Spleen (tissue), 7 donors: ENCODE data around the gene ICAM1.

Source experiments
- POLR2A ChIP-seq, 3 donors: fragments of 450-650 bp; IDR thresholded peaks; one replicate each; pipeline ENCODE4 v1.5.1; 2017; ENCODE audit warnings: antibody characterized with exemption in 3 of 3, mild to moderate bottlenecking in 1 of 3
- POLR2AphosphoS5 ChIP-seq, 3 donors: sonication (generic); formaldehyde crosslinking; IDR thresholded peaks; one replicate each; pipeline ENCODE4 v1.5.1; 2017; ENCODE audit warnings: antibody characterized with exemption in 3 of 3
- TF ChIP-seq, protein P1 (sequence below), 11 experiments: fragments of 200-600 bp in 7 of 11; fragments of 450-650 bp in 4 of 11; sonication (generic) in 4 of 11; IDR thresholded peaks in 8 of 11; conservative IDR thresholded peaks in 3 of 11; 1 replicate in 7 of 11; 2 replicates in 4 of 11; pipeline versions ENCODE4 v1.4.0 to v1.8.0; 2016 to 2021; ENCODE audit warnings: antibody characterized with exemption in 11 of 11, inconsistent platforms in 4 of 11, mild to moderate bottlenecking in 1 of 11
- donor health status: DM: no; HTN: no; CAD: no; lungs with moderate emphysema.
- donor health status: DM: no; HTN: no; CAD: no.
- donor health status: DM: no; HTN: no; CAD: no.

DNA sequence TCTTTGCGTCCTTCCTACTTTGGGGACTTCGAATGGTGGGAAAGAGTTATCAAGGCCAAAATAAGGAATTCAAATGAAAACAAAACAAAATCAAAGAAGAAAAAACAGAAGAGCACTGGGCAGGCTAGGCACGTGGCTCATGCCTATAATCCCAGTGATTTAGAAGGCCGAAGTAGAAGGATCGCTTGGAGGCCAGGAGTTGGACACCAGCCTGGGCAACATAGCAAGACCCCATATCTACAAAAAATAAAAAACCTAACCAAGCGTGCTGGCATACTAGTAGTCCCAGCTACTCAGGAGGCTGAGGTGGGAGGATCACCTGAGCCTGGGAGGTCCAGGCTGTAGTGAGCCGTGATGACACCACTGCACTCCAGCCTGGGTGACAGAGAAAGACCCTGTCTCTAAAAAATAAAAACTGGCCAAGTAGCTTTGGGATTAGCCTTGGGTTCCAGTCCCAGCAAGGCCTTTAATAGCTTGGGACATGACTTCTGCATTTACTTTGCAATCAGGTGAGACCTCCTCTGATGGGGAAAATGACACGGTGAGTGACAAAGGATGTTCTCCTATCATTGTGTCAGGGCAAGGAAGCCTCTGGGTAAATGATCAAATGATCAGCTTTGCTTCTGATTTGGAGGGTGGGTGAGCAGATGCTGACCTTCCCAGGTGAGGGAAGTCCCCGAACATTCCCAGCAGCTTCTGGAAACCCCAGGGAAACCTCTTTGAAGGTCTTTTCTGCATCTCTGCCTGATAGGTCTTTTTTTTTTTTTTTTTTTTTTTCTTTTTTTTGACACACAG lies 7.1 kb downstream of the ICAM1 start:
- TF ChIP-seq POLR2AphosphoS5 (IDR thresholded peaks at IDR 0.05) (no peak), POLR2A (IDR thresholded peaks at IDR 0.05) (no peak)
- TF ChIP-seq, protein P1, sequence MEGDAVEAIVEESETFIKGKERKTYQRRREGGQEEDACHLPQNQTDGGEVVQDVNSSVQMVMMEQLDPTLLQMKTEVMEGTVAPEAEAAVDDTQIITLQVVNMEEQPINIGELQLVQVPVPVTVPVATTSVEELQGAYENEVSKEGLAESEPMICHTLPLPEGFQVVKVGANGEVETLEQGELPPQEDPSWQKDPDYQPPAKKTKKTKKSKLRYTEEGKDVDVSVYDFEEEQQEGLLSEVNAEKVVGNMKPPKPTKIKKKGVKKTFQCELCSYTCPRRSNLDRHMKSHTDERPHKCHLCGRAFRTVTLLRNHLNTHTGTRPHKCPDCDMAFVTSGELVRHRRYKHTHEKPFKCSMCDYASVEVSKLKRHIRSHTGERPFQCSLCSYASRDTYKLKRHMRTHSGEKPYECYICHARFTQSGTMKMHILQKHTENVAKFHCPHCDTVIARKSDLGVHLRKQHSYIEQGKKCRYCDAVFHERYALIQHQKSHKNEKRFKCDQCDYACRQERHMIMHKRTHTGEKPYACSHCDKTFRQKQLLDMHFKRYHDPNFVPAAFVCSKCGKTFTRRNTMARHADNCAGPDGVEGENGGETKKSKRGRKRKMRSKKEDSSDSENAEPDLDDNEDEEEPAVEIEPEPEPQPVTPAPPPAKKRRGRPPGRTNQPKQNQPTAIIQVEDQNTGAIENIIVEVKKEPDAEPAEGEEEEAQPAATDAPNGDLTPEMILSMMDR (IDR thresholded peaks at IDR 0.05 in 8 of 11, conservative IDR thresholded peaks at IDR 0.05 in 3 of 11), result no peak
